SU-DHL-6 (cell line): ENCODE data around the gene FBH1.

Experiments
- EZH2phosphoT487 ChIP-seq: fragments of 200-600 bp; sonication (generic), shearing (Covaris generic); conservative IDR thresholded peaks from 2 replicates; pipeline ENCODE4 v1.6.1; 2018; ENCODE audit warnings: mild to moderate bottlenecking, antibody characterized with exemption, low read length, moderate library complexity, mixed read lengths
- TF ChIP-seq, protein P1 (sequence below): fragments of 200-600 bp; sonication (generic); IDR thresholded peaks from one replicate; pipeline ENCODE4 v1.5.1; 2017; ENCODE audit warnings: antibody characterized with exemption, mild to moderate bottlenecking, low read length, moderate library complexity; ENCODE audit not compliant: insufficient read depth, poor library complexity, severe bottlenecking

DNA sequence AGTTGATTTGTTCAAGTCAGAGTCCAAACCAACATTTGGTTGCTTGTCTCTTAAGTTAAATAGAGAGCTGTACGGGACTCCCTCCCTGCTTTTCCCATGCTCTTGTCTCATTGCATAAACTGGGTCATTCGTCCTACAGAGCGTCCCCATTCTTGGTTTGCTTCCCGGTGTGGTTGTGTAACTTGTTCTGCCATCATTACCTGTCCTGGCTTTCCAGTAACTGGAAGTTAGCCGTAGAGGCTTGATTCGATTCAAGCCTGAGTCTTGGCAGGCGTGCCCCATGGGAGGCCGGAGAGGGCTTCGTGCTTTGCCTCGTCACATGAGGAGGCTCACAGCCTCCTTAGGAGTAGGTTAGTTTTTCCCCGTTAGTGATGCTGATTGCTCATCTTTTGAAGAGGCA lies 40.2 kb downstream of the FBH1 start:
- TF ChIP-seq, protein P1, sequence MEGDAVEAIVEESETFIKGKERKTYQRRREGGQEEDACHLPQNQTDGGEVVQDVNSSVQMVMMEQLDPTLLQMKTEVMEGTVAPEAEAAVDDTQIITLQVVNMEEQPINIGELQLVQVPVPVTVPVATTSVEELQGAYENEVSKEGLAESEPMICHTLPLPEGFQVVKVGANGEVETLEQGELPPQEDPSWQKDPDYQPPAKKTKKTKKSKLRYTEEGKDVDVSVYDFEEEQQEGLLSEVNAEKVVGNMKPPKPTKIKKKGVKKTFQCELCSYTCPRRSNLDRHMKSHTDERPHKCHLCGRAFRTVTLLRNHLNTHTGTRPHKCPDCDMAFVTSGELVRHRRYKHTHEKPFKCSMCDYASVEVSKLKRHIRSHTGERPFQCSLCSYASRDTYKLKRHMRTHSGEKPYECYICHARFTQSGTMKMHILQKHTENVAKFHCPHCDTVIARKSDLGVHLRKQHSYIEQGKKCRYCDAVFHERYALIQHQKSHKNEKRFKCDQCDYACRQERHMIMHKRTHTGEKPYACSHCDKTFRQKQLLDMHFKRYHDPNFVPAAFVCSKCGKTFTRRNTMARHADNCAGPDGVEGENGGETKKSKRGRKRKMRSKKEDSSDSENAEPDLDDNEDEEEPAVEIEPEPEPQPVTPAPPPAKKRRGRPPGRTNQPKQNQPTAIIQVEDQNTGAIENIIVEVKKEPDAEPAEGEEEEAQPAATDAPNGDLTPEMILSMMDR = no peak
- no peak for TF ChIP-seq EZH2phosphoT487
